LNCAP (cell line): Measurements from ENCODE around the gene ARMH3.

ENCODE experiments used
- CTCF ChIP-seq: fragments of 450-650 bp; IDR thresholded peaks from 2 replicates; pipeline ENCODE4 v1.5.1; 2017; ENCODE audit warnings: mild to moderate bottlenecking

ARMH3 gene

GRCh38 chr10:102007796-102008195 is 48.2 kb downstream of the ARMH3 start:
- TF ChIP-seq CTCF, result no peak

- no peak for TF ChIP-seq CTCF
Measured at GRCh38 chr10:102004376-102004775, 51.6 kb downstream of the ARMH3 start.

GRCh38 chr10:102003541-102003940 is 52.4 kb downstream of the ARMH3 start:
- no peak for TF ChIP-seq CTCF

- TF ChIP-seq CTCF, result no peak
Measured at GRCh38 chr10:102001435-102002068, 54.4 kb downstream of the ARMH3 start.

GRCh38 chr10:101997803-101998202 is 58.2 kb downstream of the ARMH3 start:
- no peak for TF ChIP-seq CTCF

- TF ChIP-seq CTCF, result no peak
Measured at GRCh38 chr10:101995451-101996063, 60.4 kb downstream of the ARMH3 start.

- no peak for TF ChIP-seq CTCF
Measured at GRCh38 chr10:101993651-101994200, 62.2 kb downstream of the ARMH3 start.
